ENCODE measurements around the gene MAGI1. TPM values are rescaled to one million over a fixed set of nuclear protein-coding genes. Genes with fewer than 3 reads are reported as not detected.

MAGI1 gene
- total and polyA plus RNA-seq, 2 experiments from 2014 or later: 33.9 to 87.0 TPM

DNA sequence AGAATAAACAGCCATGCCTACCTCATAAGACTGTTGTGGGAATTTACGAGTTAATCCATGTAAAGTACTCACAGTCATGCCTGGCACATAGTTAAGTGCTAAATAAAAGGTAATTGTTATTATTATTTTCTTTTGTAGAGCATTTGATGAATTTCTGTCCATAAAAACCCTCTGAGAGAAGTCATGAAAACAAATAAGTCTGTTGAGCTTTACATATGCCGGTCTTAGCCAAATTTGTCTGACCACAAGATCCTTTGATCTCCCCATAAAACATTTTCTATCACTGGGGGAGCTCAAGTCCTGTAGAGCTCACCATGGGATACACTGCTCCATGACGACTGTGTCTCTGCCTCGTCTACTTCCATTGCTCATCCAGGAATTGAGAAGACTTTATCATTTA is 114.0 kb downstream of the MAGI1 start:
- Histone ChIP-seq H3K36me3 (no peaks in the 10 kb centered on the region), H3K4me3 (no peak overlapping the region), H3K27ac (no peak overlapping the region), H3K27me3 (no peaks in the 10 kb centered on the region), H3K9me3 (ENCODE audit: low read depth) (no peaks in the 10 kb centered on the region), H3K4me1 (ENCODE audit: low read depth) (no peaks in the 10 kb centered on the region)
- TF ChIP-seq CTCF (IDR thresholded peaks at IDR 0.05; ENCODE audit: low read depth, low read length): no peak
- DNase-seq (ENCODE audit: low read depth in 1 of 2, low spot score in 1 of 2): no peak

GRCh38 chr3:65922441-65922840 is 116.3 kb downstream of the MAGI1 start:
- H3K27ac ChIP-seq: no peak overlapping the region
- H3K9me3 ChIP-seq (ENCODE audit: low read depth): no peaks in the 10 kb centered on the region
- no peaks in the 10 kb centered on the region for H3K36me3 ChIP-seq
- no peaks in the 10 kb centered on the region for H3K4me1 ChIP-seq (ENCODE audit: low read depth)
- no peak for TF ChIP-seq CTCF (IDR thresholded peaks at IDR 0.05; ENCODE audit: low read depth, low read length)
- H3K4me3 ChIP-seq: no peak overlapping the region
- no peaks in the 10 kb centered on the region for H3K27me3 ChIP-seq
- no peak for DNase-seq (ENCODE audit: low read depth in 1 of 2, low spot score in 1 of 2)

- no peak for TF ChIP-seq CTCF (IDR thresholded peaks at IDR 0.05; ENCODE audit: low read depth, low read length)
- no peak overlapping the region for H3K4me3 ChIP-seq
- DNase-seq (ENCODE audit: low read depth in 1 of 2, low spot score in 1 of 2): peak in 1 of 2 donors; percentile 66
- no peaks in the 10 kb centered on the region for H3K36me3 ChIP-seq
- no peaks in the 10 kb centered on the region for H3K27me3 ChIP-seq
- no peaks in the 10 kb centered on the region for H3K9me3 ChIP-seq (ENCODE audit: low read depth)
- no peak overlapping the region for H3K27ac ChIP-seq
- no peaks in the 10 kb centered on the region for H3K4me1 ChIP-seq (ENCODE audit: low read depth)
Observed at GRCh38 chr3:65919826-65920225, 118.9 kb downstream of the MAGI1 start.

- no peak overlapping the region for H3K27ac ChIP-seq
- H3K27me3 ChIP-seq: no peaks in the 10 kb centered on the region
- DNase-seq (ENCODE audit: low read depth in 1 of 2, low spot score in 1 of 2): no peak
- peaks cover 9% of the 10 kb centered on the region for H3K4me1 ChIP-seq (ENCODE audit: low read depth)
- TF ChIP-seq CTCF (IDR thresholded peaks at IDR 0.05; ENCODE audit: low read depth, low read length): no peak
- H3K36me3 ChIP-seq: no peaks in the 10 kb centered on the region
- no peaks in the 10 kb centered on the region for H3K9me3 ChIP-seq (ENCODE audit: low read depth)
- no peak overlapping the region for H3K4me3 ChIP-seq
Observed at GRCh38 chr3:65915477-65915876, 123.2 kb downstream of the MAGI1 start.

GRCh38 chr3:65914740-65915367 is 123.9 kb downstream of the MAGI1 start:
- DNase-seq (ENCODE audit: low read depth in 1 of 2, low spot score in 1 of 2): no peak
- H3K9me3 ChIP-seq (ENCODE audit: low read depth): no peaks in the 10 kb centered on the region
- H3K27ac ChIP-seq: no peak overlapping the region
- TF ChIP-seq CTCF (IDR thresholded peaks at IDR 0.05; ENCODE audit: low read depth, low read length): no peak
- H3K27me3 ChIP-seq: no peaks in the 10 kb centered on the region
- H3K36me3 ChIP-seq: no peaks in the 10 kb centered on the region
- peaks cover 9% of the 10 kb centered on the region for H3K4me1 ChIP-seq (ENCODE audit: low read depth)
- no peak overlapping the region for H3K4me3 ChIP-seq
